IMR-90 (cell line): ENCODE measurements around the gene EGFR. TPM values are rescaled to one million over a fixed set of nuclear protein-coding genes. Genes with fewer than 3 reads are reported as not detected.
A peak's percentile ranks its signal among the peaks of the same experiment; 100 is the strongest.

ENCODE experiments used
- ATAC-seq: fragments of 200-7000 bp; cut with Tn5 transposase; 2 replicates; pipeline ENCODE4 v1.9.1; 2020; ENCODE audit warnings: low read depth, mild to moderate bottlenecking, moderate library complexity
- BruUV-seq: library from RNA; stranded (reverse); fragments of 400-500 nt; replicated peaks from 2 replicates; lab custom pipeline; 2021; lab: Mats Ljungman, UMichigan
- CTCF ChIA-PET: fragments of 300-600 bp; formaldehyde crosslinking; extraction: SDS; loops from one replicate; lab custom pipeline; 2021; ENCODE audit warnings: antibody characterized with exemption; lab: Yijun Ruan, JAX
- POLR2A ChIA-PET: fragments of 300-600 bp; sonication (Branson Sonifier 250); formaldehyde crosslinking; loops from one replicate; lab custom pipeline; 2022; ENCODE audit warnings: antibody characterized with exemption; ENCODE audit not compliant: unreplicated experiment; lab: Charles Lee
- DNase-seq: peaks from one replicate; pipeline ENCODE4 v3.0.0; 2013
- H2AFZ ChIP-seq: replicated peaks from 2 replicates; pipeline ENCODE3; 2013; ENCODE audit warnings: low read length, mild to moderate bottlenecking; ENCODE audit not compliant: poor library complexity
- H2AK5ac ChIP-seq: 2 replicates; pipeline ENCODE4 v1.6.1; 2013; ENCODE audit warnings: low read depth, low read length, inconsistent platforms
- H2AK9ac ChIP-seq: replicated peaks from 2 replicates; pipeline ENCODE3; 2013; ENCODE audit warnings: mild to moderate bottlenecking, low read depth, low read length, moderate library complexity; ENCODE audit not compliant: poor library complexity
- H2BK120ac ChIP-seq: 2 replicates; pipeline ENCODE4 v1.6.1; 2013; ENCODE audit warnings: low read depth, low read length, inconsistent platforms
- H2BK15ac ChIP-seq: 3 replicates; pipeline ENCODE4 v1.6.1; 2013; ENCODE audit warnings: low read depth, low read length, inconsistent platforms
- H2BK20ac ChIP-seq: 2 replicates; pipeline ENCODE4 v1.6.1; 2013; ENCODE audit warnings: low read depth, mild to moderate bottlenecking, inconsistent platforms, low read length, moderate library complexity
- H2BK5ac ChIP-seq: 2 replicates; pipeline ENCODE4 v1.6.1; 2013; ENCODE audit warnings: mild to moderate bottlenecking, low read depth, low read length, inconsistent platforms; ENCODE audit not compliant: poor library complexity, severe bottlenecking
- H3K14ac ChIP-seq: replicated peaks from 2 replicates; pipeline ENCODE4 v1.6.1; 2013; ENCODE audit warnings: low read depth, low read length, inconsistent platforms
- H3K18ac ChIP-seq: 2 replicates; pipeline ENCODE4 v1.6.1; 2013; ENCODE audit warnings: low read depth, low read length, control low read depth
- H3K23ac ChIP-seq: 2 replicates; pipeline ENCODE4 v1.6.1; 2013; ENCODE audit warnings: low read depth, low read length, inconsistent platforms
- H3K27ac ChIP-seq: 2 replicates; pipeline ENCODE4 v1.5.1; 2013; ENCODE audit warnings: mild to moderate bottlenecking, control low read depth, low read length; ENCODE audit not compliant: insufficient read depth
- H3K27me3 ChIP-seq: 2 replicates; pipeline ENCODE4 v1.6.1; 2013; ENCODE audit warnings: low read length; ENCODE audit not compliant: control insufficient read depth, insufficient read depth
- H3K36me3 ChIP-seq: 2 replicates; pipeline ENCODE4 v1.6.1; 2013; ENCODE audit warnings: low read length, mixed read lengths; ENCODE audit not compliant: control insufficient read depth, insufficient read depth
- H3K4ac ChIP-seq: 2 replicates; pipeline ENCODE4 v1.6.1; 2013; ENCODE audit warnings: low read depth, low read length, inconsistent platforms
- H3K4me1 ChIP-seq: 2 replicates; pipeline ENCODE4 v1.6.1; 2013; ENCODE audit warnings: low read length, mixed read lengths; ENCODE audit not compliant: control insufficient read depth, insufficient read depth
- H3K4me2 ChIP-seq: 2 replicates; pipeline ENCODE4 v1.6.1; 2013; ENCODE audit warnings: low read depth, mild to moderate bottlenecking, control low read depth, low read length, moderate library complexity
- H3K4me3 ChIP-seq: 2 replicates; pipeline ENCODE4 v1.5.1; 2013; ENCODE audit warnings: low read depth, mild to moderate bottlenecking, control low read depth, low read length, moderate library complexity; ENCODE audit not compliant: insufficient read depth
- H3K56ac ChIP-seq: 2 replicates; pipeline ENCODE4 v1.6.1; 2013; ENCODE audit warnings: low read length, inconsistent platforms; ENCODE audit not compliant: insufficient read depth; ENCODE audit errors: extremely low read depth
- H3K79me1 ChIP-seq, 2 experiments: 2 replicates each; pipeline ENCODE4 v1.6.1; 2013; ENCODE audit warnings: low read length in 2 of 2, inconsistent platforms in 1 of 2, low read depth in 1 of 2
- H3K9ac ChIP-seq: 2 replicates; pipeline ENCODE4 v1.6.1; 2013; ENCODE audit warnings: low read depth, low read length, control low read depth
- H3K9me1 ChIP-seq: 2 replicates; pipeline ENCODE4 v1.6.1; 2013; ENCODE audit warnings: low read length, inconsistent platforms; ENCODE audit not compliant: insufficient read depth
- H3K9me3 ChIP-seq: 2 replicates; pipeline ENCODE4 v1.6.1; 2013; ENCODE audit warnings: low read length; ENCODE audit not compliant: control insufficient read depth, insufficient read depth
- H4K20me1 ChIP-seq: 2 replicates; pipeline ENCODE4 v1.6.1; 2013; ENCODE audit warnings: low read length, inconsistent platforms; ENCODE audit not compliant: insufficient read depth
- H4K5ac ChIP-seq: 2 replicates; pipeline ENCODE4 v1.6.1; 2013; ENCODE audit warnings: mild to moderate bottlenecking, low read depth, low read length, control low read depth
- H4K8ac ChIP-seq, 2 experiments: 2 replicates each; pipeline ENCODE4 v1.6.1; 2013; ENCODE audit warnings: low read depth in 2 of 2, low read length in 2 of 2, control low read depth in 1 of 2, inconsistent platforms in 1 of 2
- H4K91ac ChIP-seq: 2 replicates; pipeline ENCODE4 v1.6.1; 2013; ENCODE audit warnings: low read depth, low read length, inconsistent platforms; ENCODE audit not compliant: insufficient read depth
- BHLHE40 ChIP-seq: fragments of 150-350 bp; IDR thresholded peaks from 2 replicates; pipeline ENCODE4 v1.6.1; 2016; ENCODE audit warnings: mild to moderate bottlenecking, low read depth, low read length
- WGBS, 2 experiments: methylation state at CpG; one replicate each; pipeline versions ENCODE4 v1.1.5 to v1.1.7; 2013; ENCODE audit warnings: missing lambda C conversion rate in 2 of 2; ENCODE audit not compliant: insufficient read length in 1 of 2; ENCODE audit errors: extremely low coverage in 2 of 2; 5-methylcytosine and 5-hydroxymethylcytosine counted together
- dilution Hi-C: fragments of 300-500 bp; cut with HindIII; formaldehyde crosslinking; loops from one replicate; pipeline ENCODE4 v1.14.3; 2018; ENCODE audit warnings: low sequenced_read_pairs; ENCODE audit not compliant: unreplicated experiment
- in situ Hi-C: fragments of 300-500 bp; cut with MboI; formaldehyde crosslinking; loops from 3 replicates; pipeline ENCODE4 v1.14.3; 2019; ENCODE audit warnings: low sequenced_read_pairs, inconsistent platforms, mixed read lengths
- intact Hi-C: fragments of 100-400 bp; cut with micrococcal nuclease; formaldehyde crosslinking; loops from 2 replicates; pipeline ENCODE4 v1.10.0; 2022
- polyA plus RNA-seq, 3 experiments: library from polyadenylated mRNA; depleted of rRNA; stranded (reverse); fragments of >200 nt; gene quantifications; 2 replicates each; pipeline ENCODE4 v1.2.3, GENCODE V29; 2012; ENCODE audit warnings: low replicate concordance in 1 of 3
- total RNA-seq: library from RNA; depleted of rRNA; stranded (reverse); fragments of >200 nt; gene quantifications from 2 replicates; pipeline ENCODE4 v1.2.3, GENCODE V29; 2012
- TF ChIP-seq, protein P1 (sequence below): conservative IDR thresholded peaks from 2 replicates; pipeline ENCODE4 v1.5.1; 2012; ENCODE audit warnings: mild to moderate bottlenecking, low read depth, low read length, improper control_type of control experiment

The EGFR gene
- total and polyA plus RNA-seq, 2 of the 4 experiments (the other 2 are of a cell fraction), result 36.9 to 60.4 TPM

GRCh38 chr7:55250313-55250712 lies 231.5 kb downstream of the EGFR start:
- Histone ChIP-seq H2BK20ac (no peak overlapping the region), H3K79me1 (peaks cover 0 to 6% of the 10 kb centered on the region in 2 experiments; a peak in 1 of 4 replicates), H3K4me3 (no peak overlapping the region), H4K20me1 (no peaks in the 10 kb centered on the region), H3K18ac (no peak overlapping the region), H4K8ac (0 out of 4 replicates have a peak overlapping the region, but pooled peaks of 1 of the 2 experiments have one; percentile 10), H3K23ac (no peak overlapping the region), H2BK15ac (no peak overlapping the region), H3K4me1 (peaks cover 11% of the 10 kb centered on the region), H3K4ac (no peak overlapping the region), H2AFZ (no peak overlapping the region), H3K56ac (no peak overlapping the region), H3K27ac (no peak overlapping the region), H4K5ac (no peak overlapping the region), H3K9me1 (no peaks in the 10 kb centered on the region; the same call in 1 of the 2 replicates), H2BK120ac (no peak overlapping the region), H2AK5ac (peak overlapping the region; percentile 53), H2AK9ac (no peak overlapping the region), H3K9ac (no peak overlapping the region), H3K9me3 (no peaks in the 10 kb centered on the region), H3K4me2 (no peak overlapping the region), H3K14ac (no peak overlapping the region), H4K91ac (no peak overlapping the region), H3K27me3 (no peaks in the 10 kb centered on the region), H3K36me3 (no peaks in the 10 kb centered on the region), H2BK5ac (no peak overlapping the region)
- ATAC-seq (no peak), DNase-seq (no peak)
- no TSS peak for BruUV-seq
- dilution Hi-C loops (no loop called here), intact Hi-C loops (loop anchor here (5.0 kb wide), 1 partner anchor 58 kb away; no protein-coding TSS in a partner anchor), in situ Hi-C loops (loop anchor here (5.0 to 10.0 kb wide), 2 partner anchors 226 to 478 kb away; no protein-coding TSS in a partner anchor)
- WGBS, 2 experiments, result no CpG with 5 or more reads among the region's 7 CpGs
- CTCF ChIA-PET, result interaction anchor here (0.5 kb wide), 1 partner anchor 323 kb away, joined by 4 read pairs; no protein-coding TSS in a partner anchor
- TF ChIP-seq, protein P1, sequence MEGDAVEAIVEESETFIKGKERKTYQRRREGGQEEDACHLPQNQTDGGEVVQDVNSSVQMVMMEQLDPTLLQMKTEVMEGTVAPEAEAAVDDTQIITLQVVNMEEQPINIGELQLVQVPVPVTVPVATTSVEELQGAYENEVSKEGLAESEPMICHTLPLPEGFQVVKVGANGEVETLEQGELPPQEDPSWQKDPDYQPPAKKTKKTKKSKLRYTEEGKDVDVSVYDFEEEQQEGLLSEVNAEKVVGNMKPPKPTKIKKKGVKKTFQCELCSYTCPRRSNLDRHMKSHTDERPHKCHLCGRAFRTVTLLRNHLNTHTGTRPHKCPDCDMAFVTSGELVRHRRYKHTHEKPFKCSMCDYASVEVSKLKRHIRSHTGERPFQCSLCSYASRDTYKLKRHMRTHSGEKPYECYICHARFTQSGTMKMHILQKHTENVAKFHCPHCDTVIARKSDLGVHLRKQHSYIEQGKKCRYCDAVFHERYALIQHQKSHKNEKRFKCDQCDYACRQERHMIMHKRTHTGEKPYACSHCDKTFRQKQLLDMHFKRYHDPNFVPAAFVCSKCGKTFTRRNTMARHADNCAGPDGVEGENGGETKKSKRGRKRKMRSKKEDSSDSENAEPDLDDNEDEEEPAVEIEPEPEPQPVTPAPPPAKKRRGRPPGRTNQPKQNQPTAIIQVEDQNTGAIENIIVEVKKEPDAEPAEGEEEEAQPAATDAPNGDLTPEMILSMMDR, result peak; percentile 42
- no peak for TF ChIP-seq BHLHE40
- POLR2A ChIA-PET, result no interaction called here
